NOMO-1 treated with dmso at 0.1 percent for 144 hours (cell line): Measurements from ENCODE around the gene LRRC52.
"Not testable (repeated sequence)": the region's sequence is repeated elsewhere in the genome, so short reads cannot be mapped to it uniquely, and the experiment has no call there.

Source experiments
- DNase-seq: peaks from one replicate; lab custom pipeline; 2025; ENCODE audit not compliant: unreplicated experiment; lab: John Stamatoyannopoulos, UW

LRRC52 gene

GRCh38 chr1:165580931-165581871 is 37.4 kb downstream of the LRRC52 start:
- no peak for DNase-seq

- DNase-seq = no peak
Measured at GRCh38 chr1:165581926-165582325, 38.1 kb downstream of the LRRC52 start.

GRCh38 chr1:165586398-165586797 is 42.6 kb downstream of the LRRC52 start:
- DNase-seq = no peak

DNA sequence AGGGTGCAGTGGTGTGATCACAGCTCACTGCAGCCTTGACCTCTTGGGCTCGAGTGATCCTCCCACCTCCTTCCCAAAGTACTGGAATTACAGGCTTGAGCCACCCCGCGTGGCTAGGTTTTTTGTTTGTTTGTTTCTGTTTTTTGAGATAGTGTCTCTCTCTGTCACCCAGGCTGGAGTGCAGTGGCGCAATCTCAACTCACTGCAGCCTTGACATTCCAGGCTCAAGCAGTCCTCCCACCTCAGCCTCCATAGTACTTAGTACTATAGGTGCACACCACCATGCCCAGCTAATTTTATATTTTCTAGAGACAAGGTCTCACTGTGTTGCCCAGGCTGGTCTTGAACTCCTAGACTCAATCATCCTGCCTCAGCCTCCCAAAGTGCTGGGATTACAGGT is 47.6 kb downstream of the LRRC52 start:
- not testable (repeated sequence) for DNase-seq

GRCh38 chr1:165592945-165593823 is 49.4 kb downstream of the LRRC52 start:
- DNase-seq = peak; percentile 7

DNA sequence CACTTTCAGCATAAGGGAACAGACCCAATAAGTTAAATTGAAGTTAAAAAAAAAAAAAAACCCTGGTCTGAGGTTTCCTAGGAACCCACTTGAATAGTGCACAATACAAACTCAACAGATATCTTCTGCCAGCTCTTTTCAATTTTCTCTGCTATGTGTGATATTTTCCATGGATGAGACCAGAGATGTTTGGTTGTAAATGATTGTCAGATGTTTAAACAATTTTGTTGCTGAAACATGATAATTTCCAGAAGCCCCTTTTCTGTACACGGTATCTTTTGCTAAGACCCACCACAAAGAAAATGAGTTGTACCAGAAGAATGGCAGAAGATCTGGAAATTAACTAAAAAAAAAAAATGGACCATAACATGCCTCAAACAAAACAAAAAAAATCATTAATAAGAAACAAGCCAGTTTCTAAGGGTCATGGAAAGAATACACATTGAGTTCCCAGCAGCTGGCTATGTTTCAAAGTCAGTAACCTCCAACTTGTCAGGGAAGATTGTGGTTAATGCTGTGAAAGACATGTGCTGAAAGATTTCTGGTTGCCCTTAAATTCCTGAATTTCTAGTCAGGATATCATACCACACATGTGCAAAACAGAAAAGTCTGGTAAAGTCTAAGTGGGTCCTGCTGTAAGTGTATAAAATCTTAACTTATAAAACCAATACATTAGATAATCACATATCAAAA is 51.6 kb downstream of the LRRC52 start:
- DNase-seq = no peak

DNA sequence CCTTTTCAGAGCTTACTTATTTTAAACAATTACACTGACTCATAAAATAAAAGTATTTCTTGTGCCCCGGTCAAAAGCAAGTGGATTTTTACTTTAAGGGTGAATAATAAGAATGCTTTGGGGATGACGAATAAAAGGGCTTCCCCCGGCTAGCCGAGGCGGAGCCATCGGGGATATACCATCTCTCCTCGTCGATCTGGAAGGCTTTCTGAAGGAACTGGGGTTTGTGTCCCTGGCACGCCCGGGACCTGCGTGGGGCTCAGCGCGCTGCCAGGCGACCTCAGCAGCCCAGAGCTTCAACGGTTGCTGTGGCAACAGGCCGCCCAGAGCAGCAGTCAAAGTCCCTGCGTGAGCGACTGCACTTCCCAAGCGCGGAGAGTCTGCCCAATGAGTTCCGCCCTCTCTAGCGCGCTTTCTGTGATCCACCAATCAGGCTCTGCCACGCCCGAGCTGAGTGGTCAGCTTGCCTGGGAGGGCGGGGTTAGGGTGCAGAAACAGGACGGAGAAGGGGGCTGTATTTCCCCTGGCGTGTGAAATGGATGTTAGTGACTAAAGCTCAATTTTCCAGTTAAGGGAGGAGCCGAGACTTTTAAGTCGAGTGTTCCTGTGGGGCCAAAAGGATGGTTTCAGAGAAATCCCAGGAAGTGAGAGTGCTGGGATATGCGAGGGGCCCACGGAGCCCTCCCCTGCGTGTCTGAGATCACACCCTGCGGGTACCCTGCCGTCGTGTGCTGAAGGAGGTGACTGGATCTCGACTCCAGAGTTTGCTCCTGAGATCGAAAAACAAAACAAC is 54.3 kb downstream of the LRRC52 start:
- peak; percentile 92 for DNase-seq

DNA sequence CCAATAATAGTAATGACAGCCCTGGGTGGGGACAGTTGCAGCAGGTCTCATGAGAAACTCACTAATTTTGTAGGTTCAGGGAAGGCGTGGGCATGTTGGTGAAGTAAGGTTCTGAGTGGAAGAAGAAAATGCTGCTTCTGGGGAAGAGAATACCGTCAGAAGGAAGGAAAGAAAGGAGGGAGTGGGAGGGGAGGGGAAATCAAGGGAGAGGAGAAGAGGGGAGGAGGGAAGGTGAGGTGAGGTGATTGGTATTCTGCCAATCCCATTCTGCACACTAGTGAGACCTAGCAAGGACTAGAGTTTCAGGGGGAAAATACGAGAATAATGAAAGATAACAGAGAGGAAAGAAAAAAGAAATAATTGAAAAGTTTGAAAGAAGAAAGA is 54.9 kb downstream of the LRRC52 start:
- no peak for DNase-seq

GRCh38 chr1:165600793-165601192 is 57.0 kb downstream of the LRRC52 start:
- peak; percentile 1 for DNase-seq

DNA sequence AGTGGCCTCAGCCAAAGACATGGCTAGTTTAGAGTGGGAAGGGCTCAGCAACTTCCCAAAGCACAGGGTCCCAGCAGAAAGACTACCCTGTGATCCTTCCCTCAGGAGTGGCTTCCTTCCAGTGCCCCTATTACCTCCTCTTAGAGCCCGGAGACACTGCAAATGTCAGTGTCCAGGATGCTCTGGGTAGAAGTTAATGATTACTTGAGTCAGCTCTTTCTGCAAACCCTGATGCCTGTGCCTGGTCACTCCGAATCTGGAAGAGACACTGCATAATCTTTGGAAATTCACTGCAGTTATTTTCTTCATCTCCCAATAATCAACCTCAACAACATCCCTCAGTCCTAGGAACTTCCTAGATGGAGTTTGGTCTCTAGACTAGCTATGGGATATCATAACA is 60.0 kb downstream of the LRRC52 start:
- no peak for DNase-seq

DNA sequence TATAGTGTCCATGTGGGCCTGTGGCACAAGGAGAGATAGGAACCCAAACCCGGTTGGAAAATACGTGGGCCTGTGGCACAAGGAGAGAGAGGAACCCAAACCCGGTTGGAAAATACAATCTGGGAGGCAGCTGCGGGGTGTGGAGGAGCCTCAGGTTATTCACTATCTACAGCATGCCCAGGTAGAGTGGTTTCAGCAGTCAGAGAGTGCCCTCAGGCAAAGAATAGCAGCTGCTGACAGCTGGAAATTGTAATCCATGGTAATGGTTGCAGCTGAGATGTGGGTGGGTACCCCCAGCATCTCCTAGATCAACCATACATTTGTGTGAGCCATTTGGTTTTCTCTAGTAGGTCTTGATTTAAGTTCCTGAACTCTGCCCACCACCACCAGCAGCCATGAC is 61.4 kb downstream of the LRRC52 start:
- no peak for DNase-seq

- DNase-seq = not testable (repeated sequence)
Measured at GRCh38 chr1:165606676-165607075, 62.9 kb downstream of the LRRC52 start.

- DNase-seq = no peak
Measured at GRCh38 chr1:165610866-165611265, 67.1 kb downstream of the LRRC52 start.

- DNase-seq = no peak
Measured at GRCh38 chr1:165612062-165612461, 68.3 kb downstream of the LRRC52 start.
